A549 (cell line): ENCODE data around the gene UVRAG. TPM values are rescaled to one million over a fixed set of nuclear protein-coding genes. Genes with fewer than 3 reads are reported as not detected.

Experiments used
- ATAC-seq, 2 experiments: fragments of 200-7000 bp in 1 of 2; fragments of >200 bp in 1 of 2; cut with Nextera tagmentation in 1 of 2; cut with Tn5 transposase in 1 of 2; 3 replicates each; pipeline versions ENCODE4 v1.8.0 to v1.9.1; 2018 to 2020; ENCODE audit warnings: mild to moderate bottlenecking in 1 of 2, moderate library complexity in 1 of 2
- CTCF ChIA-PET: fragments of 300-600 bp; sonication (Branson Sonifier 250); formaldehyde crosslinking; extraction: SDS; loops from one replicate; lab custom pipeline; 2021; ENCODE audit warnings: antibody characterized with exemption, inconsistent platforms; lab: Yijun Ruan, JAX
- POLR2A ChIA-PET: fragments of 350-600 bp; formaldehyde crosslinking; extraction: SDS; loops from one replicate; lab custom pipeline; 2021; ENCODE audit warnings: antibody characterized with exemption, inconsistent platforms; lab: Yijun Ruan, JAX
- DNase-seq, 2 experiments: peaks; one replicate each; pipeline versions ENCODE4 v3.0.0 to v3.0.0-alpha.2; 2011 to 2016; ENCODE audit warnings: low read depth in 1 of 2, low spot score in 1 of 2
- FAIRE-seq: peaks from 2 replicates; lab custom pipeline; 2011; peaks lifted over from hg19 to GRCh38; lab: Jason Lieb, UNC
- H3K27ac ChIP-seq, 2 experiments: fragments of >200 bp; sonication (Bioruptor Twin); formaldehyde crosslinking; 3 replicates each; pipeline ENCODE4 v1.5.1; 2016 to 2017
- H3K4me1 ChIP-seq: fragments of >200 bp; sonication (Bioruptor Twin); formaldehyde crosslinking; 3 replicates; pipeline ENCODE4 v1.6.1; 2016
- H3K4me2 ChIP-seq: fragments of >200 bp; sonication (Bioruptor Twin); formaldehyde crosslinking; 3 replicates; pipeline ENCODE4 v1.6.1; 2016
- H3K4me3 ChIP-seq: fragments of >200 bp; sonication (Bioruptor Twin); formaldehyde crosslinking; 3 replicates; pipeline ENCODE4 v1.5.1; 2016
- H3K9me3 ChIP-seq: fragments of >200 bp; sonication (Bioruptor Twin); formaldehyde crosslinking; 3 replicates; pipeline ENCODE4 v1.6.1; 2016
- BHLHE40 ChIP-seq: IDR thresholded peaks from 2 replicates; pipeline ENCODE4 v1.6.1; 2012; ENCODE audit warnings: low read depth, low read length, inconsistent platforms
- CBX2 ChIP-seq: fragments of 200-600 bp; sonication (generic); IDR thresholded peaks from 2 replicates; pipeline ENCODE4 v1.6.1; 2016; ENCODE audit warnings: low read depth, mild to moderate bottlenecking, borderline replicate concordance
- CHD4 ChIP-seq: fragments of 200-600 bp; sonication (generic); IDR thresholded peaks from 2 replicates; pipeline ENCODE4 v1.6.1; 2016; ENCODE audit warnings: antibody characterized with exemption, mild to moderate bottlenecking, borderline replicate concordance
- EP300 ChIP-seq, 2 experiments: fragments of >200 bp; sonication (Bioruptor Twin); formaldehyde crosslinking; IDR thresholded peaks; 2 replicates in 1 of 2; 3 replicates in 1 of 2; pipeline ENCODE4 v1.6.1; 2016 to 2017
- FOSB ChIP-seq: fragments of 250-450 bp; sonication (Bioruptor Pico); IDR thresholded peaks from 2 replicates; pipeline ENCODE4 v1.5.0; 2020; ENCODE audit warnings: mild to moderate bottlenecking, moderate library complexity
- HDAC2 ChIP-seq: fragments of 200-600 bp; sonication (generic); IDR thresholded peaks from 2 replicates; pipeline ENCODE4 v1.6.1; 2016
- HOXB13 ChIP-seq: fragments of 250-450 bp; sonication (Bioruptor Pico); IDR thresholded peaks from 2 replicates; pipeline ENCODE4 v1.5.0; 2020; ENCODE audit warnings: low read depth, mild to moderate bottlenecking, moderate library complexity
- JUN ChIP-seq, 2 experiments: fragments of >200 bp; sonication (Bioruptor Twin); formaldehyde crosslinking; IDR thresholded peaks; 2 replicates in 1 of 2; 3 replicates in 1 of 2; pipeline ENCODE4 v1.6.1; 2016 to 2017
- JUNB ChIP-seq: fragments of >200 bp; sonication (Bioruptor Twin); formaldehyde crosslinking; IDR thresholded peaks from 2 replicates; pipeline ENCODE4 v1.6.1; 2016
- KDM1A ChIP-seq: fragments of 200-600 bp; sonication (generic); IDR thresholded peaks from 2 replicates; pipeline ENCODE4 v1.6.1; 2016; ENCODE audit warnings: low read depth, mild to moderate bottlenecking
- KDM5A ChIP-seq: fragments of 200-600 bp; sonication (generic); IDR thresholded peaks from 2 replicates; pipeline ENCODE4 v1.6.1; 2016; ENCODE audit warnings: antibody characterized with exemption, mild to moderate bottlenecking
- MAZ ChIP-seq: fragments of 150-350 bp; IDR thresholded peaks from 2 replicates; pipeline ENCODE4 v1.6.1; 2014; ENCODE audit warnings: antibody characterized with exemption, low read depth, low read length, borderline replicate concordance
- MYC ChIP-seq: IDR thresholded peaks from 2 replicates; pipeline ENCODE4 v1.6.1; 2012; ENCODE audit warnings: mild to moderate bottlenecking, inconsistent platforms, low read length, improper control_type of control experiment, borderline replicate concordance
- NFE2L2 ChIP-seq: fragments of 150-350 bp; conservative IDR thresholded peaks from 2 replicates; pipeline ENCODE4 v1.6.1; 2014; ENCODE audit warnings: low read length
- POLR2AphosphoS2 ChIP-seq: conservative IDR thresholded peaks from 2 replicates; pipeline ENCODE4 v1.6.1; 2012; ENCODE audit warnings: low read length, improper control_type of control experiment, inconsistent platforms
- SREBF2 ChIP-seq: fragments of 450-650 bp; IDR thresholded peaks from 2 replicates; pipeline ENCODE4 v1.6.1; 2014; ENCODE audit warnings: mild to moderate bottlenecking, moderate library complexity
- TFCP2L1 ChIP-seq: fragments of 250-450 bp; sonication (Bioruptor Pico); IDR thresholded peaks from 2 replicates; pipeline ENCODE4 v1.5.0; 2021; ENCODE audit warnings: mild to moderate bottlenecking
- ZFP36 ChIP-seq: fragments of 450-650 bp; IDR thresholded peaks from 2 replicates; pipeline ENCODE4 v1.6.1; 2014; ENCODE audit warnings: borderline replicate concordance; ENCODE audit not compliant: partially characterized antibody
- WGBS: methylation state at CpG from one replicate; pipeline ENCODE4 v1.1.6; 2017; ENCODE audit errors: missing lambda C conversion rate; 5-methylcytosine and 5-hydroxymethylcytosine counted together
- polyA plus RNA-seq, 4 experiments: library from polyadenylated mRNA; depleted of rRNA in 3 of 4; stranded (reverse); fragments of >200 nt; fragmentation: RNase III in 1 of 4; extraction: RNeasy Plus Mini Kit Qiagen cat#74134 plus additional on column Dnase treatment in 1 of 4; gene quantifications; 2 replicates in 3 of 4; 3 replicates in 1 of 4; pipeline ENCODE4 v1.2.3, GENCODE V29; 2011 to 2017
- TF ChIP-seq, protein P1 (sequence below): IDR thresholded peaks from 2 replicates; pipeline ENCODE4 v1.6.1; 2012
- TF ChIP-seq, protein P2 (sequence below): fragments of >200 bp; sonication (Bioruptor Twin); formaldehyde crosslinking; IDR thresholded peaks from 3 replicates; pipeline ENCODE4 v1.6.1; 2016
- TF ChIP-seq, protein P3 (sequence below): fragments of >200 bp; sonication (Bioruptor Twin); formaldehyde crosslinking; IDR thresholded peaks from 2 replicates; pipeline ENCODE4 v1.6.1; 2016
- TF ChIP-seq, protein P4 (sequence below): fragments of 250-450 bp; sonication (Bioruptor Pico); IDR thresholded peaks from 2 replicates; pipeline ENCODE4 v1.5.0; 2021; ENCODE audit warnings: mild to moderate bottlenecking, moderate library complexity, borderline replicate concordance
- TF ChIP-seq, protein P5 (sequence below): fragments of 450-650 bp; IDR thresholded peaks from 2 replicates; pipeline ENCODE4 v1.6.1; 2014; ENCODE audit warnings: antibody characterized with exemption

Gene UVRAG
- polyA plus RNA-seq, 2 of the 4 experiments (the other 2 are of a cell fraction): 6.1 to 14.1 TPM

DNA sequence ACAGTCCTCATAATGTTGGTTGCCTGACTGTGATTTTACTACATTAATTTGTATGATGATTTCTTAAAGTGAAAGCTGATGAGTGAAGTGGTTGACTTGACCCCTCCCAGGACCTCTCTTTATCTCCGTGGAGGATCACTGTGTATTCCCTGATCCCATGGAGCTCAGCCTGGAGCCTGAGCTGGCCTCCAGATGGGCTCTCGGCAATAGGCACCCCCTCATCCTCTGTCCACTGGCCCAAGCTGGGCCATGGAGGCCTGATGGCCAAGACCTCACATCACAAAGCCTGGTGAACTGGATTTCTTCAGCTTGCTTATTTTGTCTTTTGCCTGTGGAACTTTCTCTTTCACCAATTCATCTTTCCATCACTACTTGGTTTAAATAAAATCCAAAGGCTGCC is 316.1 kb downstream of the UVRAG start:
- 82% methylated on average over 2 of the region's 2 CpGs for WGBS
- ChIA-PET POLR2A (no interaction called here), CTCF (interaction anchor here (0.6 to 5.2 kb wide), 3 partner anchors 12 to 308 kb away, joined by 3 to 28 read pairs (median 3); no protein-coding TSS in a partner anchor)
- H3K4me3 ChIP-seq: no peak overlapping the region
- FAIRE-seq (no peak), DNase-seq (no peak), ATAC-seq (no peak)
- no peaks in the 10 kb centered on the region for H3K9me3 ChIP-seq
- no peak overlapping the region for H3K4me2 ChIP-seq
- no peak overlapping the region for H3K27ac ChIP-seq
- H3K4me1 ChIP-seq: no peaks in the 10 kb centered on the region
- no peak for TF ChIP-seq BHLHE40
- TF ChIP-seq KDM1A: no peak
- TF ChIP-seq, protein P1, sequence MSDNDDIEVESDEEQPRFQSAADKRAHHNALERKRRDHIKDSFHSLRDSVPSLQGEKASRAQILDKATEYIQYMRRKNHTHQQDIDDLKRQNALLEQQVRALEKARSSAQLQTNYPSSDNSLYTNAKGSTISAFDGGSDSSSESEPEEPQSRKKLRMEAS: no peak
- TF ChIP-seq JUN (IDR thresholded peaks at IDR 0.05): no peak

DNA sequence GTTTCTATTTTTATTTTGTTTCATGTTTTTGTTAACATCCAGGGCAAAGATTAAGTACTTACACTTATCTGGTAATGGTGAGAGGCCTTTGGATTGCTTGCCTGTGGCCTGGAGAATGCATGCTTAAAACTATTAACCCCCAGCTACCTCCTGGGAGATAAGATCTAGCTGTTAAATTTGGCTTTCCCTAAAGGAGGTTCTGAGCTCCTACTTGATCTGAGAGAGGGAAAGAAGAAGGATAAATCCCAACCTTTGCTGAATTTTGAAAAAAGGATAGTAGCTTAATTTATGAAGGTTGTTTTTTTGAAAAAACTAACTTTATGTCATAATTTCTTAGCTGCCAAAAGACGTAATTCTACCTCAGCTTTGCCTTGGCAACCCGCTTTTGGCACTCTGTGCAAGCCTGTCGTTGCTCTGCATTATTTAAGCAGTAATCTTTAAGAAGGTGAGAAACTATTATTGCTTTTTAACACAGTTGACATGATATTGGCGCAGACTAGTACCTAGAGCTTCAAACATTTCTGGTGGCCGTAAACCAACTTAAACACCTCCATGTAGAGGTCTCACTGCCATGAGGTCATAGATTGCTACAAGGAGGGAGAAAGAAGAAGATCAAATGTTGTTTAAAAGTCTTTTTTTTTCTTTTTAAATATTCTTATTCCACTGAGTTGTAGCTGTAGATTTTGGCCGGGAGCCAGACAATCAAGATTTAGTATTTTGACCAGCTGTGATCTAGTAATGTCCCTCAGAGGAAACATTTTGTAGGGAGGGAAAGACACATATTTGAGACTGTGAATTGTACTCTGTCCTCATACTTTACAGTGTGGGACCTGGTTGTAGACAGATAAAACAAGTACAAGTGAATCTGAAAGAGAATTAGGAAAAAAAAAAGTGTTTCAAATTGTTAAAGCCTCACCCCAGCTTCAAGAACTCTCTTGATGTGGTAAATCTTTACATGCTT is 316.9 kb downstream of the UVRAG start:
- DNase-seq: no peak
- ATAC-seq: no peak
- ChIA-PET CTCF (interaction anchor here (0.6 to 5.2 kb wide), 4 partner anchors 12 to 307 kb away, joined by 3 to 28 read pairs (median 3); no protein-coding TSS in a partner anchor), POLR2A (no interaction called here)
- no peaks in the 10 kb centered on the region for H3K9me3 ChIP-seq
- TF ChIP-seq CHD4: no peak
- no peak for TF ChIP-seq EP300 (IDR thresholded peaks at IDR 0.05)
- TF ChIP-seq HOXB13 (CRISPR knock-in tag): no peak
- no peak for TF ChIP-seq SREBF2
- TF ChIP-seq, protein P2, sequence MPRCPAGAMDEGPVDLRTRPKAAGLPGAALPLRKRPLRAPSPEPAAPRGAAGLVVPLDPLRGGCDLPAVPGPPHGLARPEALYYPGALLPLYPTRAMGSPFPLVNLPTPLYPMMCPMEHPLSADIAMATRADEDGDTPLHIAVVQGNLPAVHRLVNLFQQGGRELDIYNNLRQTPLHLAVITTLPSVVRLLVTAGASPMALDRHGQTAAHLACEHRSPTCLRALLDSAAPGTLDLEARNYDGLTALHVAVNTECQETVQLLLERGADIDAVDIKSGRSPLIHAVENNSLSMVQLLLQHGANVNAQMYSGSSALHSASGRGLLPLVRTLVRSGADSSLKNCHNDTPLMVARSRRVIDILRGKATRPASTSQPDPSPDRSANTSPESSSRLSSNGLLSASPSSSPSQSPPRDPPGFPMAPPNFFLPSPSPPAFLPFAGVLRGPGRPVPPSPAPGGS: no peak
- no peak for TF ChIP-seq CBX2
- no peak for TF ChIP-seq HDAC2
- TF ChIP-seq MAZ: no peak
- TF ChIP-seq KDM5A: no peak
- FAIRE-seq: no peak
- no peak overlapping the region for H3K27ac ChIP-seq
- no peak overlapping the region for H3K4me2 ChIP-seq
- H3K4me1 ChIP-seq: no peaks in the 10 kb centered on the region
- H3K4me3 ChIP-seq: no peak overlapping the region
- WGBS: 84% methylated on average over 6 of the region's 6 CpGs

DNA sequence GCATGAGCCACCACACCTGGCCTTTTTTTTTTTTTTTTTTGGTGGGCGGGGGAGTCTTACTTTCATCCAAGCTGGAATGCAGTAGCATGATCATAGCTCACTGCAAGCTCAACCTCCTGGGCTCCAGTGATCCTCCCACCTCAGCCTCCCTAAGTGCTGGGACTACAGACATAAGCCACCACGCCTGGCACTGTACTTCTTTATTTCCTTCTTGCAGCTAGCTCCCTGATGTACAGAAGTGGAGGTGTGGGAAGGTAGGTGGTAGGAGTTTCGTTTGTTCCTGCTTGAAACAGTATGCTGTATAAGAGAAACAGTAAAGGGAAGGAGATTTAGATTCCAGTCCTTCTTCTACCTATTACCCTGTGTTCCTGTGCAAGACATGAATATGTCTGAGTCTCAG is 319.2 kb downstream of the UVRAG start:
- no peak for FAIRE-seq
- Histone ChIP-seq H3K4me2 (no peak overlapping the region), H3K27ac (no peak overlapping the region), H3K4me3 (no peak overlapping the region), H3K9me3 (no peaks in the 10 kb centered on the region), H3K4me1 (no peaks in the 10 kb centered on the region)
- CTCF ChIA-PET: interaction anchor here (0.7 to 5.2 kb wide), 5 partner anchors 13 to 264 kb away, joined by 3 to 28 read pairs (median 3); no protein-coding TSS in a partner anchor
- no peak for ATAC-seq
- DNase-seq: no peak
- 81% methylated on average over 3 of the region's 3 CpGs for WGBS
- TF ChIP-seq ZFP36 (no peak), FOSB (CRISPR knock-in tag) (no peak), NFE2L2 (no peak), POLR2AphosphoS2 (no peak), JUNB (no peak), TFCP2L1 (CRISPR knock-in tag) (no peak), MYC (no peak)
- TF ChIP-seq, protein P3, sequence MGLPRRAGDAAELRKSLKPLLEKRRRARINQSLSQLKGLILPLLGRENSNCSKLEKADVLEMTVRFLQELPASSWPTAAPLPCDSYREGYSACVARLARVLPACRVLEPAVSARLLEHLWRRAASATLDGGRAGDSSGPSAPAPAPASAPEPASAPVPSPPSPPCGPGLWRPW: no peak
- TF ChIP-seq, protein P2: no peak
- TF ChIP-seq, protein P4, sequence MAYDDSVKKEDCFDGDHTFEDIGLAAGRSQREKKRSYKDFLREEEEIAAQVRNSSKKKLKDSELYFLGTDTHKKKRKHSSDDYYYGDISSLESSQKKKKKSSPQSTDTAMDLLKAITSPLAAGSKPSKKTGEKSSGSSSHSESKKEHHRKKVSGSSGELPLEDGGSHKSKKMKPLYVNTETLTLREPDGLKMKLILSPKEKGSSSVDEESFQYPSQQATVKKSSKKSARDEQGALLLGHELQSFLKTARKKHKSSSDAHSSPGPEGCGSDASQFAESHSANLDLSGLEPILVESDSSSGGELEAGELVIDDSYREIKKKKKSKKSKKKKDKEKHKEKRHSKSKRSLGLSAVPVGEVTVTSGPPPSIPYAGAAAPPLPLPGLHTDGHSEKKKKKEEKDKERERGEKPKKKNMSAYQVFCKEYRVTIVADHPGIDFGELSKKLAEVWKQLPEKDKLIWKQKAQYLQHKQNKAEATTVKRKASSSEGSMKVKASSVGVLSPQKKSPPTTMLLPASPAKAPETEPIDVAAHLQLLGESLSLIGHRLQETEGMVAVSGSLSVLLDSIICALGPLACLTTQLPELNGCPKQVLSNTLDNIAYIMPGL: no peak
- TF ChIP-seq, protein P5, sequence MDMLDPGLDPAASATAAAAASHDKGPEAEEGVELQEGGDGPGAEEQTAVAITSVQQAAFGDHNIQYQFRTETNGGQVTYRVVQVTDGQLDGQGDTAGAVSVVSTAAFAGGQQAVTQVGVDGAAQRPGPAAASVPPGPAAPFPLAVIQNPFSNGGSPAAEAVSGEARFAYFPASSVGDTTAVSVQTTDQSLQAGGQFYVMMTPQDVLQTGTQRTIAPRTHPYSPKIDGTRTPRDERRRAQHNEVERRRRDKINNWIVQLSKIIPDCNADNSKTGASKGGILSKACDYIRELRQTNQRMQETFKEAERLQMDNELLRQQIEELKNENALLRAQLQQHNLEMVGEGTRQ: no peak
- POLR2A ChIA-PET: no interaction called here
